Activated naive CD4-positive, alpha-beta T cell treated with anti-CD3 and anti-CD28 coated beads for 36 hours (primary cell): ENCODE data around the gene SLC25A22. TPM values are rescaled to one million over a fixed set of nuclear protein-coding genes. Genes with fewer than 3 reads are reported as not detected.

Experiments
- CTCF ChIA-PET: fragments of 350-600 bp; sonication (Branson Sonifier 250); formaldehyde crosslinking; loops from one replicate; lab custom pipeline; 2021; ENCODE audit warnings: antibody characterized with exemption; lab: Charles Lee
- DNase-seq: peaks from one replicate; pipeline ENCODE4 v3.0.0-alpha.2; 2020
- H3K27ac Mint-ChIP-seq: one replicate; pipeline ENCODE4 v1.8.0; 2021; ENCODE audit warnings: mild to moderate bottlenecking, mixed read lengths
- H3K27me3 Mint-ChIP-seq: one replicate; pipeline ENCODE4 v1.8.0; 2021; ENCODE audit warnings: low read depth, mixed read lengths
- H3K36me3 Mint-ChIP-seq: one replicate; pipeline ENCODE4 v1.8.0; 2021; ENCODE audit warnings: low read depth, mixed read lengths
- H3K4me1 Mint-ChIP-seq: one replicate; pipeline ENCODE4 v1.8.0; 2021; ENCODE audit warnings: low read depth, mixed read lengths
- H3K4me3 Mint-ChIP-seq: one replicate; pipeline ENCODE4 v1.8.0; 2021; ENCODE audit warnings: mild to moderate bottlenecking, moderate library complexity, mixed read lengths
- H3K9me3 Mint-ChIP-seq: one replicate; pipeline ENCODE4 v1.8.0; 2021; ENCODE audit warnings: mixed read lengths
- intact Hi-C: fragments of 100-400 bp; cut with micrococcal nuclease; formaldehyde crosslinking; loops from one replicate; pipeline ENCODE4 v1.15.1; 2023
- total RNA-seq, 2 experiments: library from RNA; stranded (reverse); gene quantifications; one replicate each; pipeline ENCODE4 v1.2.3, GENCODE V29; 2021

The SLC25A22 gene
- total RNA-seq, 2 experiments from 2014 or later = 19.1 to 21.8 TPM

GRCh38 chr11:765802-766091 is 32.3 kb downstream of the SLC25A22 start:
- Mint-ChIP-seq H3K9me3 (no peaks in the 10 kb centered on the region), H3K27ac (no peak overlapping the region), H3K36me3 (peaks cover 15% of the 10 kb centered on the region), H3K4me3 (no peak overlapping the region), H3K4me1 (peaks cover 8% of the 10 kb centered on the region), H3K27me3 (no peaks in the 10 kb centered on the region)
- intact Hi-C loops = loop anchor here (1.0 kb wide), 1 partner anchor 37 kb away; no protein-coding TSS in a partner anchor
- CTCF ChIA-PET = interaction anchor here (0.8 to 2.2 kb wide), 3 partner anchors 11 to 31 kb away, joined by 3 to 6 read pairs (median 4); no protein-coding TSS in a partner anchor
- no peak for DNase-seq

DNA sequence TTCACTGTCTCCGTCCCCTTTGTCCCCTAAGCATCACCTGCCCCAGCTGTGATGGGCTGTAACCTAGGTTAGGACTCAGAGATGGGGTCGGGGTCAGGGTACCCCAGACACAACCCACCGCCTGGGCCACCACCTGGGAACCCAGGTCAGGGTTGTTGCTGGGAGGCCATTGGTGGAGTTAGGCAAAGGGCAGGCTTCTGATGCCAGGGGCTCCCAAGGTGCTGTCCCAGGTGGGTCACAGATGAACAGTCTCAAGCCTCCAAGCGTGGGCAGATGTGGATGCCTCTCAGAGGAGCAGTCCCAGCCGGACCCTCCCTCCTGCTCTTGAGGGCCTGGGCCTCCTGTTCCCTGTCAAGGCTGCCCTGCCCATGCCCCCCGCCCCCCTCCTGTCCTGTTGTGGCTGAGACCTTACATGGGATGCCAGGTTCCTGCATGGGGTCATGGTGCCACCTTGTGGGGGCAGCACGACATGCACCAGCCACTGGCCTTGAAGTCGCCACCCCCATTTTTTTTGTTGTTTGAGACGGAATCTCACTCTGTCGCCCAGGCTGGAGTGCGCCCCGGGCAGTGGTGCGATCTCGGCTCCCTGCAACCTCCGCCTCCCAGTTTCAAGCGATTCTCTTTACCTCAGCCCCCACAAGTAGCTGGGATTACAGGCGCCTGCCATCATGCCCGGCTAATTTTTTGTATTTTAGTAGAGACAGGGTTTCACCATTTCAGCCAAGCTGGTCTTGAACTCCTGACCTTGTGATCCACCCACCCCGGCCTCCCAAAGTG is 32.9 kb downstream of the SLC25A22 start:
- H3K27me3 Mint-ChIP-seq = no peaks in the 10 kb centered on the region
- H3K36me3 Mint-ChIP-seq = peaks cover 16% of the 10 kb centered on the region
- no peak overlapping the region for H3K27ac Mint-ChIP-seq
- H3K9me3 Mint-ChIP-seq = no peaks in the 10 kb centered on the region
- DNase-seq = peak; percentile 74
- CTCF ChIA-PET = interaction anchor here (0.8 to 2.2 kb wide), 3 partner anchors 11 to 32 kb away, joined by 3 to 6 read pairs (median 4); no protein-coding TSS in a partner anchor
- intact Hi-C loops = loop anchor here (1.0 kb wide), 1 partner anchor 37 kb away; no protein-coding TSS in a partner anchor
- H3K4me1 Mint-ChIP-seq = peaks cover 9% of the 10 kb centered on the region
- H3K4me3 Mint-ChIP-seq = no peak overlapping the region

DNA sequence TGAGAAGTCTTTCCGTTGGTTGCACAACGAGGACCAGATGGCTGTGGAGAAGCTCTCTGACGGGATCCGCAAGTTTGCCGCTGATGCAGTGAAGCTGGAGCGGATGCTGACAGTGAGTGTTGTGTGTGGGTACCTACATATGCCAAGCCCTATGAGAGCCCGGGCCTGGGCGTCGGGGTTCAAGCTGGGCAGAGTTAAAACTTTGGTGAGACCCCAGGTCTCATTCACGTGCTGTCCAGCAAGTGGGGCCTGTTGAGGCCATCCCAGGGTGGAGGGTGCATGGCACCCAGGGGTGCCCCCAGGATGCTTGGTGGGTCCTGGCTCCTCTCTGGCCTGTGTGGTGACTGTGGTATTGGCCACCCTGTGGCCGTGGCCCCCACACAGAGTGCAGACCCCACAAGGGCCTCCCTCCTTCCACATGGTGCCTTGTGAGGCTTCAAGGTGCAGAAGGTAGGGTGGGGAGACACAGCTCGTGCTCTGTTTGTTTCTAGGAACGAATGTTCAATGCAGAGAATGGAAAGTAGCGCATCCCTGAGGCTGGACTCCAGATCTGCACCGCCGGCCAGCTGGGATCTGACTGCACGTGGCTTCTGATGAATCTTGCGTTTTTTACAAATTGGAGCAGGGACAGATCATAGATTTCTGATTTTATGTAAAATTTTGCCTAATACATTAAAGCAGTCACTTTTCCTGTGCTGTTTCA is 33.6 kb downstream of the SLC25A22 start:
- CTCF ChIA-PET = interaction anchor here (2.2 kb wide), 1 partner anchor 12 kb away, joined by 6 read pairs; no protein-coding TSS in a partner anchor
- Mint-ChIP-seq H3K36me3 (peaks cover 21% of the 10 kb centered on the region), H3K27ac (no peak overlapping the region), H3K4me1 (peaks cover 14% of the 10 kb centered on the region), H3K27me3 (no peaks in the 10 kb centered on the region), H3K9me3 (no peaks in the 10 kb centered on the region), H3K4me3 (no peak overlapping the region)
- intact Hi-C loops = loop anchor here (1.0 kb wide), 1 partner anchor 36 kb away; no protein-coding TSS in a partner anchor
- DNase-seq = no peak

DNA sequence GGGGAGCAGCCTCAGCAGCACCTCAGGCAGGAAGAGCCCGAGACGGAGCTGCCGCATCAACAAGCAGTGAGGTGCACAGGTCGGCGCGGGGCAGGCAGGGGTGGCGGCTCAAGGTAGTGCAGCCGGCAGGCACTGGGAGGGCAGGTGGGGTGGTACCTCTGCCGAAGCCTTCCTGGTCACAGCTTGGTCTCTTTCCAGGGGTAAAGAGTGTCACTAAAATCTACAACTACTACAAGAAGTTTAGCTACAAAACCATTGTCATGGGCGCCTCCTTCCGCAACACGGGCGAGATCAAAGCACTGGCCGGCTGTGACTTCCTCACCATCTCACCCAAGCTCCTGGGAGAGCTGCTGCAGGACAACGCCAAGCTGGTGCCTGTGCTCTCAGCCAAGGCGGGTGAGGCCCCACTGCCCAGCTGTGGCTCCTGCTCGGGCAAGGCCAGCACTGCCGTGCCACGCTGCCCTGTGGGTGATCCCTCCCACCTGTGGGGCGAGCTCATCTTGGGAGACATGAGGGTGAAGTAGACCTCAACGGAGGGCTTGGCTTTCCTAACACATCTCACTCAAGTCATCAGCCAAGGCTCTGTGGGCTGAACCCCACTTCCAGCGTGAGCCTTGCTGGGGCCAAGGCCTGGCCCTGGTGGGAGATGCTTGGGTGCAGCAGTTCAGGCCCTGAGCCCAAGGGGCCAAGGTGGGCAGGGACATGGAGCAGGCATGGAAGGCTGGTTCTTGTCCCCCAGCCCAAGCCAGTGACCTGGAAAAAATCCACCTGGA is 34.3 kb downstream of the SLC25A22 start:
- H3K36me3 Mint-ChIP-seq = peaks cover 24% of the 10 kb centered on the region
- no peaks in the 10 kb centered on the region for H3K27me3 Mint-ChIP-seq
- CTCF ChIA-PET = interaction anchor here (0.8 kb wide), 1 partner anchor 32 kb away, joined by 4 read pairs; no protein-coding TSS in a partner anchor
- no peak overlapping the region for H3K4me3 Mint-ChIP-seq
- peaks cover 14% of the 10 kb centered on the region for H3K4me1 Mint-ChIP-seq
- no peaks in the 10 kb centered on the region for H3K9me3 Mint-ChIP-seq
- intact Hi-C loops = no loop called here
- H3K27ac Mint-ChIP-seq = no peak overlapping the region
- DNase-seq = no peak

- Mint-ChIP-seq H3K27ac (no peak overlapping the region), H3K9me3 (no peaks in the 10 kb centered on the region), H3K4me1 (peaks cover 14% of the 10 kb centered on the region), H3K4me3 (no peak overlapping the region), H3K36me3 (peaks cover 25% of the 10 kb centered on the region), H3K27me3 (no peaks in the 10 kb centered on the region)
- intact Hi-C loops = no loop called here
- DNase-seq = no peak
- CTCF ChIA-PET = interaction anchor here (0.6 kb wide), 1 partner anchor 22 kb away, joined by 3 read pairs; no protein-coding TSS in a partner anchor
Observed at GRCh38 chr11:763073-763463, 35.0 kb downstream of the SLC25A22 start.

- Mint-ChIP-seq H3K4me3 (no peak overlapping the region), H3K9me3 (no peaks in the 10 kb centered on the region), H3K27me3 (no peaks in the 10 kb centered on the region), H3K36me3 (peaks cover 27% of the 10 kb centered on the region), H3K27ac (no peak overlapping the region), H3K4me1 (peaks cover 14% of the 10 kb centered on the region)
- CTCF ChIA-PET = interaction anchor here (0.6 kb wide), 1 partner anchor 22 kb away, joined by 3 read pairs; no protein-coding TSS in a partner anchor
- no peak for DNase-seq
- intact Hi-C loops = no loop called here
Observed at GRCh38 chr11:762421-763072, 35.5 kb downstream of the SLC25A22 start.

DNA sequence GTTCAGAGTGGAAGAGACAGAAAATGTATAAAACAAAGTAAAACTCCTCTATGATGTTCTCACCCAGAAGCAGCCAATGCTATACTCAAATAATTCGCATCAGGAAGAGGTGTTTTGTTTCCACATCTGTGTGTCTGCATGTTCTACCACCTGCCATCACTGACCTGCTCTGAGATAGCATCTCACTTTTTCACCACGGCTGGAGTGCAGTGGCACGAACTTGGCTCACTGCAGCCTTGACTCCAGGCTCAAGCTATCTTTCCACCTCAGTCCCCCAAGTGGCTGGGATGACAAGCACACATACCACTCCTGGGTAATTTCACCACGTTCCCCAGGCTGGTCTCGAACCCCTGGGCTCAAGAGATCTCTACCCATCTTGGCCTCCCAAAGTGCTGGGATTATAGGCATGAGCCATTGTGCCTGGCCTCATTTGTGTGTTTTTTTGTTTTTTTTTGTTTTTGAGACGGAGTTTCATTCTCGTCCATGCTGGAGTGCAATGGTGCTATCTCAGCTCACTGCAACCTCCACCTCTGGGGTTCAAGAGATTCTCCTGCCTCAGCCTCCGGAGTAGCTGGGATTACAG is 36.5 kb downstream of the SLC25A22 start:
- Mint-ChIP-seq H3K4me1 (peaks cover 10% of the 10 kb centered on the region), H3K4me3 (no peak overlapping the region), H3K27me3 (no peaks in the 10 kb centered on the region), H3K27ac (no peak overlapping the region), H3K36me3 (peaks cover 31% of the 10 kb centered on the region), H3K9me3 (no peaks in the 10 kb centered on the region)
- no peak for DNase-seq
- intact Hi-C loops = no loop called here
- CTCF ChIA-PET = no interaction called here

- no peak overlapping the region for H3K4me3 Mint-ChIP-seq
- no peaks in the 10 kb centered on the region for H3K9me3 Mint-ChIP-seq
- H3K27me3 Mint-ChIP-seq = no peaks in the 10 kb centered on the region
- H3K27ac Mint-ChIP-seq = peak overlapping the region; percentile 61
- CTCF ChIA-PET = no interaction called here
- peaks cover 6% of the 10 kb centered on the region for H3K4me1 Mint-ChIP-seq
- no peak for DNase-seq
- intact Hi-C loops = no loop called here
- H3K36me3 Mint-ChIP-seq = peaks cover 31% of the 10 kb centered on the region
Observed at GRCh38 chr11:760236-760635, 37.8 kb downstream of the SLC25A22 start.

- intact Hi-C loops = loop anchor here (5.0 kb wide), 1 partner anchor 512 kb away; the partner anchor contains the start of genes PSMD13 and SIRT3
- Mint-ChIP-seq H3K36me3 (peaks cover 2% of the 10 kb centered on the region), H3K4me3 (peak overlapping the region; percentile 47), H3K27me3 (no peaks in the 10 kb centered on the region), H3K4me1 (peaks cover 21% of the 10 kb centered on the region), H3K27ac (peak overlapping the region; percentile 24), H3K9me3 (no peaks in the 10 kb centered on the region)
- CTCF ChIA-PET = no interaction called here
- no peak for DNase-seq
Observed at GRCh38 chr11:749731-750130, 48.4 kb downstream of the SLC25A22 start.

DNA sequence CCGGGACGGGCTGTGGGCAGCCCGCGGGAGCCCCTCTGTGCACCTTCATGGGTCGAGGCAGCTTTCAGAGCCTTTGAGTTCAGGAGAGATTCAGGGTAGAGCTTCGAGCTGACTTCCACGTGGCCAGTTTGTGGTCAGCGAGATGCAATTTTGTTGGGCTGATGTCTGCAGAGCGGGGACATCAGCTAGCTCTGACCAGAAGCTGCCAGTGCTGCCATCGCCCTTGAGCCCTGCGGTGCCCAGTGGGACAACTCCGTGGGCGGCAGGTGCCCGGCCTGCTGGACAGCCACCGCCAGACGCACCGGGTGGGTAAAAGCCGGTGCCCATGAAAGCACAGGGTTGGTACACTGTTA is 50.1 kb downstream of the SLC25A22 start:
- Mint-ChIP-seq H3K4me1 (peaks cover 21% of the 10 kb centered on the region), H3K4me3 (peak overlapping the region; percentile 84), H3K9me3 (no peaks in the 10 kb centered on the region), H3K27me3 (no peaks in the 10 kb centered on the region), H3K27ac (peak overlapping the region; percentile 83), H3K36me3 (peaks cover 2% of the 10 kb centered on the region)
- CTCF ChIA-PET = interaction anchor here (0.8 to 1.2 kb wide), 2 partner anchors 21 to 51 kb away, joined by 3 read pairs; no protein-coding TSS in a partner anchor
- intact Hi-C loops = loop anchor here (5.0 kb wide), 1 partner anchor 511 kb away; the partner anchor contains the start of genes PSMD13 and SIRT3
- DNase-seq = no peak
